ENCODE data around the gene COL28A1. TPM values are rescaled to one million over a fixed set of nuclear protein-coding genes. Genes with fewer than 3 reads are reported as not detected.

The COL28A1 gene
- total and polyA plus RNA-seq, 12 donors: 0.66 to 16.0 (median 2.8) TPM

DNA sequence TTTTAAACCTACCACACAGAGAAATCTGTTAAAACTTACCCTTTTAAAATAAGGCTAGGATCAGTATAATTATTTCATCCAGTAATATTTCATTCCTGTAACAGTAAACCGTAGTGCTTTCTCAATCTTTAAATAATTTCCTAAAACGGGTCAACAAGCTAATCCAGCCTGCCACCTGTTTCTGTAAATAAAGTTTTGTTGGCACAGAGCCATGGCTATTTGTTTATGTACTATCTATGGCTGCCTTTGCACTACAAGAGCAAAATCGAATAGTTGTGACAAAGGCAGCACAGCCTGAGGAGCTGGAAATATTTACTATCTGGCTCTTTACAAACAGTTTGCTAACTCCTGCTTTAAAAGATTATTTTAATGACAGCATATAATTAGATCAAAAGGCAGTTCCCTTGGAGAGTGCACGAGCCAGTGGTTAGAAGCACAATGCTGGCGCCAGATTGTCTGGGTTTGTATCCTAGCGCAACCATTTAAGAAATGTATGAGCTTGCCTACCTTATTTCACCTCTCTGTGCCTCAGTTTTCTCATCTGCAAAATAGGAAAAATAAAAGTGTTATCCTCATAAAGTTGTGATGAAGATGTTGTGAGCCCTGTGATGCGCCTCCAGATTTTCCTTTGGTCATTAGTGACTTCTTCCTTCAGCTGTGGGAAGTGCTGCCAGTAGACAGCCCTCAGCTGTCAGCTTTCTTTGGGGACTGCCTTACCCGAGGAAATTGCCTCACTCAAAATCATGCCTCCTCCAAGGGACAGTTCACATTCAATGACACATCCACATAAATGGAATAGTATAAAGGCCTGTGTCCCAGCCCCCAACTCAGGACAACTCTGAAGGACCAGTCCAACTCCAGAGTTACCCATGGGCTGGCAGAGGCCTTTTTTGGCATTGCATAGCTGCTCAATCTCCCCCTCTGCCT lies 19.2 kb upstream of the COL28A1 start:
- no peaks in the 10 kb centered on the region for H3K9me3 ChIP-seq (replicated peaks in 1 of 3)
- 73 to 76% (median 74%) methylated on average over 8 of the region's 8 CpGs for WGBS, 4 donors
- no peak overlapping the region for H3K27ac ChIP-seq
- intact Hi-C loops (cut with DNase I): no loop called here
- no peaks in the 10 kb centered on the region for H3K36me3 ChIP-seq (replicated peaks in 1 of 2)
- peaks cover 0 to 3% of the 10 kb centered on the region in 2 donors for H3K4me1 ChIP-seq (replicated peaks in 1 of 2)
- H3K4me3 ChIP-seq: no peak overlapping the region
- no peaks in the 10 kb centered on the region for H3K27me3 ChIP-seq
- peak in 1 of 7 donors; percentile 69 for DNase-seq
- no peak for TF ChIP-seq POLR2A (IDR thresholded peaks at IDR 0.05)

DNA sequence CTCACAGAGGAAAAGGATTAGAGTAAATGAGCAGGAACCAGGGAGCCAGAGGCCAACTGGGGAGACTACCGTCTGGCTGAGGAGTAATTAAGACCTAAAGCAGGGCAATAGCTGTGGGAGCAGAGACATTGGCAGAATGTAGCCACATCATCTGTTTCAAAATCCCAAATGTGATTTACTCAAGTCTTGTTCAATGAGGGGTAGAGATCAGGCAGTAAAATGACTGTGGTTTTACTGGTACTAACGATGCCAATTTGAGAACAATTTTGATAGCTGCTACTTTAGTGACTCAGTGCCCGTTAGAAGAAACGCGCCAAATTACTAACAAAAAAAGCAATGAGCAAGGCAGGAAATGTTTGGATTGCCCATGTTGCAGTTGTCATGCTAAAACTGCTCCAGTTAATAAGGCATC lies 18.4 kb upstream of the COL28A1 start:
- WGBS, 4 donors: 70 to 94% (median 88%) methylated on average over 5 of the region's 5 CpGs
- Histone ChIP-seq H3K4me1 (replicated peaks in 1 of 2) (peaks cover 3 to 8% of the 10 kb centered on the region in 2 donors), H3K9me3 (replicated peaks in 1 of 3) (no peaks in the 10 kb centered on the region), H3K27me3 (no peaks in the 10 kb centered on the region), H3K4me3 (no peak overlapping the region), H3K27ac (no peak overlapping the region), H3K36me3 (replicated peaks in 1 of 2) (no peaks in the 10 kb centered on the region)
- TF ChIP-seq, protein P1, sequence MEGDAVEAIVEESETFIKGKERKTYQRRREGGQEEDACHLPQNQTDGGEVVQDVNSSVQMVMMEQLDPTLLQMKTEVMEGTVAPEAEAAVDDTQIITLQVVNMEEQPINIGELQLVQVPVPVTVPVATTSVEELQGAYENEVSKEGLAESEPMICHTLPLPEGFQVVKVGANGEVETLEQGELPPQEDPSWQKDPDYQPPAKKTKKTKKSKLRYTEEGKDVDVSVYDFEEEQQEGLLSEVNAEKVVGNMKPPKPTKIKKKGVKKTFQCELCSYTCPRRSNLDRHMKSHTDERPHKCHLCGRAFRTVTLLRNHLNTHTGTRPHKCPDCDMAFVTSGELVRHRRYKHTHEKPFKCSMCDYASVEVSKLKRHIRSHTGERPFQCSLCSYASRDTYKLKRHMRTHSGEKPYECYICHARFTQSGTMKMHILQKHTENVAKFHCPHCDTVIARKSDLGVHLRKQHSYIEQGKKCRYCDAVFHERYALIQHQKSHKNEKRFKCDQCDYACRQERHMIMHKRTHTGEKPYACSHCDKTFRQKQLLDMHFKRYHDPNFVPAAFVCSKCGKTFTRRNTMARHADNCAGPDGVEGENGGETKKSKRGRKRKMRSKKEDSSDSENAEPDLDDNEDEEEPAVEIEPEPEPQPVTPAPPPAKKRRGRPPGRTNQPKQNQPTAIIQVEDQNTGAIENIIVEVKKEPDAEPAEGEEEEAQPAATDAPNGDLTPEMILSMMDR (IDR thresholded peaks at IDR 0.05): no peak
- no peak for TF ChIP-seq POLR2A (IDR thresholded peaks at IDR 0.05)
- no peak for DNase-seq
- intact Hi-C loops (cut with DNase I): no loop called here

DNA sequence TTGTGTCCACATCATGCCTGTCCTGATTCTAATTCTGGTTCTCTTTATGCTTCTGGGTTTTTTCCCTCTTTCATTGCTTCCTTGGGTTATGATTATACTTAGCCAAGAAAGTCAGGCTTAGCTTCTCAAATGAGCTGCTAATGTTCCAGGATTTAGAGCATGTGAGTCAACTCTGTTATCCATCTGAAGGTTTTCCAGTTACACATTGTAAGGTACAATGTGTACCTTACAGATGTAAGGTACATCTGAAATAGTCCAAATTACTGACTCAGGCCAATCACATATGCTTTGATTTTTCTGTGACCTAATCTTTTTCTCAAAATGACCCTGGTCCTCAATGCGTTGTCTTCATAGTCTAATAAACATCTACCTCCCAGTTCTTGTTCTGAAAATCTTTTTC lies 17.7 kb upstream of the COL28A1 start:
- no peak for TF ChIP-seq POLR2A (IDR thresholded peaks at IDR 0.05)
- TF ChIP-seq, protein P1 (IDR thresholded peaks at IDR 0.05): no peak
- Histone ChIP-seq H3K9me3 (replicated peaks in 1 of 3) (no peaks in the 10 kb centered on the region), H3K4me1 (replicated peaks in 1 of 2) (peaks cover 3 to 9% of the 10 kb centered on the region in 2 donors), H3K36me3 (replicated peaks in 1 of 2) (no peaks in the 10 kb centered on the region), H3K27ac (no peak overlapping the region), H3K27me3 (no peaks in the 10 kb centered on the region), H3K4me3 (no peak overlapping the region)
- 78 to 93% (median 85%) methylated on average over 1 of the region's 1 CpG for WGBS, 4 donors
- DNase-seq: no peak
- intact Hi-C loops (cut with DNase I): no loop called here

DNA sequence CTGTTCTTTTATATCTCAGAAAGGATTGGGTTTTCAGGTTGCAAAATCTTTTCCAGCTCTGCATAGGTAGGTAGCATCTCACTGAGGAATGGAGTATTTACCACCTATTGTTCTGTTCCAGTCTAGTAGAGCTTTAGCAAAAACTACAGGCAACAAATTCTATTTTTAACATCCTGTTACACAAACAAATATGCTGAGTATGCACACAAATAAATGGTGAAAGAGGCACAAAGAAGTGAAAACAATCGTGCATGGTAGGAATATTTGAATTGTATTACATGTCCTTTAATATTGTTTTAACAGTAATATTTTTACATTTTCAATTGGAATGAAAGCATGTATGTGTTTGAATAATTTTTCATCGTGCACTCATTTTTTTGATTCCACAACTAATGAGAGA lies 16.5 kb upstream of the COL28A1 start:
- Histone ChIP-seq H3K36me3 (replicated peaks in 1 of 2) (no peaks in the 10 kb centered on the region), H3K9me3 (replicated peaks in 1 of 3) (no peaks in the 10 kb centered on the region), H3K27ac (no peak overlapping the region), H3K27me3 (no peaks in the 10 kb centered on the region), H3K4me1 (replicated peaks in 1 of 2) (peaks cover 3 to 9% of the 10 kb centered on the region in 2 donors), H3K4me3 (no peak overlapping the region)
- 77 to 83% (median 80%) methylated on average over 2 of the region's 2 CpGs for WGBS, 4 donors
- intact Hi-C loops (cut with DNase I): no loop called here
- TF ChIP-seq POLR2A (IDR thresholded peaks at IDR 0.05): no peak
- TF ChIP-seq, protein P1 (IDR thresholded peaks at IDR 0.05): no peak
- DNase-seq: no peak

Data from adrenal gland (tissue), 12 donors.